Measurements from ENCODE around the gene C11orf68. TPM values are rescaled to one million over a fixed set of nuclear protein-coding genes. Genes with fewer than 3 reads are reported as not detected.

C11orf68 gene
- total and polyA plus RNA-seq, 2 of the 8 experiments (the other 6 are each of a cell fraction or from before 2014, with no cell fraction given), result 24.0 to 51.2 TPM

DNA sequence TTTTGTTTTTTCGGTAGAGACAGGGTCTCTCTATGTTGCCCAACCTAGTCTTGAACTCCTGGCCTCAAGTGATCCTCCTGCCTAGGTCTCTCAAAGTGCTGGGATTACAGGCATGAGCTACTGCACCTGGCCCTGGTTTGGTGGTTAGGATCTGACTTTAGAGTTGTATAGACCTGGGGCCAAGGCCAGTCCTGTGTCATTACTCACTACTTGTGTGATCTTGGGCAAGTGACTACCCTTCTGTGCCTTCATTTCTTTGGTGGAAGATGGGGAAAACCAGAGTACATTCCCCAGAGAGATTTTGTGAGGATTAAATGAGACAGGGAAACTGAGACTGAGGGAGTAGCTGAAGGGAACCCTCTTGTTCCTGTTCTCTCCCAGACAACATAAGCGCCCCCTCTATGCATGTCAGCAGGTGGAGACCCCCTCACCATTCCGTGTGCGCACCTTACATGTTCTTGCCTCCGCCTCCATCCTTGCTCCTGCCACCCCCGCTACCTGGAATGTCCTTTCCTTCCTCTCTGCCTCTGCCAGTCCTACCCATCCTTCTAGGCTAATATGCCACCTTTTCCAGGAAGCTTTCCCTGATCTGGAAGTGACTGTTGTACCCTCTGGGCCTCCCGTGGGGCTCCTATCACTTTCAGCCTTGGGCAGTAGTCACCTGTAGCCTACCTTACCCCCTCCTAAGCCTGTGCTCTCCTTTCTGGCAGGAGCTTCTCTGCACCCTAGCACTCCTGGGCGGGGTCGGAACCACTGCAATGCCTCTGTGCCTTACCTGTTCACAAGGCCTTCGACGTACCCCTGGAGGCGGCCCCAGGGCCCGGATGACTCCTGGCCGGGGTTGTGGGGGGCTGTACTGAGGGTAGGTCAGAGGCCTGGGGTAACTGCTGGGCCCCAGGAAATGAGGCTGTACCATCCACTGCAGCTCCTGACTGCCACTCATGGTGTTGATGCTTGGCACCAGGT, 22.5 kb downstream of the C11orf68 start:
- no peak overlapping the region for H3K14ac ChIP-seq (ENCODE audit: insufficient read length)
- H2AK5ac ChIP-seq (ENCODE audit: low read depth, low read length), result no peak overlapping the region
- no peak overlapping the region for H3K18ac ChIP-seq (ENCODE audit: extremely low read depth, low read length)
- H3K4me1 ChIP-seq (replicated peaks in 1 of 4; ENCODE audit: control insufficient read depth in 3 of 4, insufficient read depth in 4 of 4, low read length in 3 of 4), result peaks cover 3 to 18% (median 7%) of the 10 kb centered on the region in 4 experiments
- H2BK15ac ChIP-seq (ENCODE audit: low read length), result no peak overlapping the region
- H4K91ac ChIP-seq (replicated peaks; ENCODE audit: insufficient read length, low read length), result no peak overlapping the region
- no peaks in the 10 kb centered on the region; the same call in 1 of the 2 replicates for H3K79me1 ChIP-seq (ENCODE audit: low read depth, low read length)
- no peak overlapping the region for H4K5ac ChIP-seq (ENCODE audit: insufficient read length, low read depth, low read length)
- DNase-seq (ENCODE audit: low read depth in 1 of 2, low spot score in 2 of 2) (no peak), FAIRE-seq (no peak)
- H3K4me3 ChIP-seq (ENCODE audit: extremely low read depth in 1 of 4, insufficient read depth in 2 of 4, low read depth in 3 of 4, low read length in 4 of 4), result no peak overlapping the region
- H2BK12ac ChIP-seq (ENCODE audit: low read depth, low read length), result no peak overlapping the region
- no peaks in the 10 kb centered on the region for H3K9me3 ChIP-seq (ENCODE audit: insufficient read depth in 2 of 2, low read depth in 1 of 2, low read length in 1 of 2)
- H4K20me1 ChIP-seq (replicated peaks in 1 of 2; ENCODE audit: control insufficient read depth in 1 of 2, insufficient read depth in 2 of 2, low read length in 2 of 2), result peaks cover 3 to 4% of the 10 kb centered on the region in 2 experiments
- no peak overlapping the region for H2BK5ac ChIP-seq (ENCODE audit: low read depth, low read length)
- H2AFZ ChIP-seq (ENCODE audit: low read length), result no peak overlapping the region
- no peaks in the 10 kb centered on the region for H3K36me3 ChIP-seq (ENCODE audit: control insufficient read depth in 2 of 4, insufficient read depth in 4 of 4, low read length in 3 of 4)
- H3K4me2 ChIP-seq (ENCODE audit: insufficient read depth in 1 of 2, low read depth in 2 of 2, low read length in 2 of 2), result no peak overlapping the region
- H3K56ac ChIP-seq (replicated peaks; ENCODE audit: insufficient read length, low read depth, low read length), result no peak overlapping the region
- 88% methylated on average over 13 of the region's 14 CpGs; no CpG with 5 or more reads in 1 of the 2 experiments for WGBS, 2 experiments (ENCODE audit: extremely low coverage in 1 of 2, insufficient coverage in 1 of 2, insufficient read length in 1 of 2, insufficient replicate concordance in 2 of 2, low coverage in 1 of 2, low lambda C conversion rate in 2 of 2, missing lambda C conversion rate in 1 of 2)
- no peak overlapping the region for H3K27ac ChIP-seq (ENCODE audit: low read depth, low read length)
- no peak overlapping the region for H3K23ac ChIP-seq (ENCODE audit: insufficient read length)
- peaks cover 14% of the 10 kb centered on the region; the same call in 1 of the 2 replicates for H3K23me2 ChIP-seq (ENCODE audit: low read depth, low read length)
- no peak overlapping the region for H3K4ac ChIP-seq (replicated peaks; ENCODE audit: insufficient read length, low read depth, low read length)
- no peak overlapping the region for H2BK20ac ChIP-seq (ENCODE audit: low read length)
- no peak overlapping the region for H4K8ac ChIP-seq (ENCODE audit: extremely low read depth, insufficient read depth, low read length)
- H3K79me2 ChIP-seq (ENCODE audit: control insufficient read depth in 1 of 2, insufficient read depth in 2 of 2, low read length in 2 of 2), result no peaks in the 10 kb centered on the region
- POLR2A ChIA-PET (ENCODE audit: partially characterized antibody), result interaction anchor here (1.2 to 3.7 kb wide), 6 partner anchors 7 to 84 kb away, joined by 3 to 17 read pairs (median 4); partner anchors contain the start of gene MUS81
- H3K9ac ChIP-seq (replicated peaks in 1 of 4; ENCODE audit: extremely low read depth in 1 of 4, low read depth in 3 of 4, low read length in 3 of 4), result no peak overlapping the region
- no peak overlapping the region for H2BK120ac ChIP-seq (replicated peaks; ENCODE audit: low read depth, low read length)
- CTCF ChIA-PET (ENCODE audit: partially characterized antibody), result interaction anchor here (0.9 to 15.0 kb wide), 10 partner anchors 9 to 302 kb away, joined by 3 to 281 read pairs (median 6); partner anchors contain the start of genes CCDC85B and FIBP
- H3K27me3 ChIP-seq (replicated peaks in 1 of 4; ENCODE audit: control insufficient read depth in 3 of 4, extremely low read depth in 1 of 4, insufficient read depth in 3 of 4, low read length in 3 of 4), result peaks cover 11 to 25% (median 22%) of the 10 kb centered on the region in 4 experiments
